Uterus (tissue), 4 donors: ENCODE measurements around the gene TXNRD2. TPM values are rescaled to one million over a fixed set of nuclear protein-coding genes. Genes with fewer than 3 reads are reported as not detected.

ENCODE experiments used
- DNase-seq, 2 donors: peaks; one replicate each; pipeline ENCODE4 v3.0.0-alpha.2; 2019 to 2020
- H3K27ac ChIP-seq, 2 donors: fragments of 200-600 bp; sonication (generic); 1 replicate in 1 of 2; 2 replicates in 1 of 2; pipeline ENCODE4 v1.5.1; 2016 to 2018
- H3K27me3 ChIP-seq, 2 donors: fragments of 200-600 bp; sonication (generic); one replicate each; pipeline ENCODE4 v1.5.1; 2018 to 2019; ENCODE audit warnings: control low read depth in 1 of 2
- H3K36me3 ChIP-seq, 2 donors: fragments of 200-600 bp; sonication (generic); one replicate each; pipeline ENCODE4 v1.5.1; 2019; ENCODE audit warnings: control low read depth in 1 of 2
- H3K4me1 ChIP-seq, 2 donors: fragments of 200-600 bp; sonication (generic); one replicate each; pipeline ENCODE4 v1.5.1; 2018 to 2019; ENCODE audit warnings: control low read depth in 1 of 2
- H3K4me3 ChIP-seq, 2 donors: fragments of 200-600 bp; sonication (generic); 1 replicate in 1 of 2; 2 replicates in 1 of 2; pipeline ENCODE4 v1.5.1; 2018 to 2019; ENCODE audit warnings: mild to moderate bottlenecking in 1 of 2
- H3K9me3 ChIP-seq, 2 donors: fragments of 200-600 bp; sonication (generic); one replicate each; pipeline ENCODE4 v1.5.1; 2019; ENCODE audit warnings: control low read depth in 1 of 2
- CTCF ChIP-seq, 4 experiments: fragments of 200-600 bp in 2 of 4; fragments of 450-650 bp in 2 of 4; sonication (generic) in 2 of 4; IDR thresholded peaks; one replicate each; pipeline ENCODE4 v1.5.1; 2016 to 2019; ENCODE audit warnings: antibody characterized with exemption in 4 of 4, mild to moderate bottlenecking in 2 of 4, moderate library complexity in 1 of 4
- POLR2A ChIP-seq, 2 donors: fragments of 450-650 bp; IDR thresholded peaks; one replicate each; pipeline ENCODE4 v1.6.1; 2016; ENCODE audit warnings: antibody characterized with exemption in 2 of 2, mild to moderate bottlenecking in 1 of 2, moderate library complexity in 1 of 2
- intact Hi-C: fragments of 100-400 bp; cut with DNase I; formaldehyde crosslinking; loops from one replicate; pipeline ENCODE4 v1.15.1; 2023; ENCODE audit warnings: low total_unique reads
- total RNA-seq, 4 donors: library from RNA; depleted of rRNA in 3 of 4; stranded (reverse); fragments of >200 nt in 3 of 4; gene quantifications; one replicate each; pipeline versions ENCODE4 v1.1.0 to v1.2.4, GENCODE V29; 2014 to 2023
- donor health status: DM: yes; HTN: yes; CAD: no.

TXNRD2 gene
- total RNA-seq = 10 to 100 TPM; 14.7 to 48.9 (median 25.6) TPM

- Histone ChIP-seq H3K4me1 (peaks cover 0 to 11% of the 10 kb centered on the region in 2 donors), H3K4me3 (peak within 1 kb of the TSS; percentile 68 to 73), H3K36me3 (no peaks in the 10 kb centered on the region), H3K27ac (peak within 1 kb of the TSS; percentile 96 to 97), H3K9me3 (no peaks in the 10 kb centered on the region), H3K27me3 (no peaks in the 10 kb centered on the region)
- TF ChIP-seq CTCF (IDR thresholded peaks at IDR 0.05) (no peak), POLR2A (IDR thresholded peaks at IDR 0.05) (peak in 1 of 2 donors; percentile 63)
- peak; percentile 55 to 73 for DNase-seq
- intact Hi-C loops = no loop called here
Observed at GRCh38 chr22:19941365-19942082, at the start of gene TXNRD2, which contains the start of gene COMT. TSS of gene TXNRD2 (minus strand) at chr22:19941818. CDS start at chr22:19941803, 15 bp downstream. TSS of gene COMT (plus strand) at chr22:19941772. CDS start at chr22:19962527, 20,755 bp downstream.

GRCh38 chr22:19991395-19991644 is 49.7 kb upstream of the TXNRD2 start:
- Histone ChIP-seq H3K4me1 (peaks cover 0 to 15% of the 10 kb centered on the region in 2 donors), H3K27me3 (no peaks in the 10 kb centered on the region), H3K36me3 (no peaks in the 10 kb centered on the region), H3K9me3 (no peaks in the 10 kb centered on the region), H3K27ac (no peak overlapping the region), H3K4me3 (no peak overlapping the region)
- DNase-seq = no peak
- intact Hi-C loops = no loop called here
- no peak for TF ChIP-seq CTCF (IDR thresholded peaks at IDR 0.05)
- TF ChIP-seq POLR2A (IDR thresholded peaks at IDR 0.05) = no peak

GRCh38 chr22:19990609-19991394 is 49.2 kb upstream of the TXNRD2 start:
- Histone ChIP-seq H3K4me1 (peaks cover 0 to 19% of the 10 kb centered on the region in 2 donors), H3K36me3 (no peaks in the 10 kb centered on the region), H3K27me3 (no peaks in the 10 kb centered on the region), H3K9me3 (no peaks in the 10 kb centered on the region), H3K27ac (no peak overlapping the region), H3K4me3 (no peak overlapping the region)
- TF ChIP-seq POLR2A (IDR thresholded peaks at IDR 0.05) = no peak
- no peak for TF ChIP-seq CTCF (IDR thresholded peaks at IDR 0.05)
- intact Hi-C loops = no loop called here
- DNase-seq = no peak

DNA sequence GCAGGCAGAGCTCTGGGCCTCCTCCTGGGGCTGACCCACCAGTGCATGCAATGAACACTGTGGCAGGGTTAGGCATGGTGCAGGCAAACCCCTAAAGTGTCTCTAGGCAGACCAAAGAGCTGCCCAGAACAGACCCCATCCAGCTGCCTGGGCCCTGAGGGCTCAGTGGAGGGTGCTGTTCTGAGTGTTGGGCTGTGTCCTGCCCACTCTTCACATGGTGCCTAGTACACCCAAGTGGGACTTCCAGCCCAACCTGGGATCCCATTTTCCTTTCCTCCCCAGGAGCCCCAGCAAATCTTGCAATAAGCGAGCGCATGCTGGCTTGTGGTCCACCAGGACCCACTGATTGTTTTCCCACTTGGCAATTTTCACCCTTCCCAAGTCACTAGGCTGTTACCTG is 48.6 kb upstream of the TXNRD2 start:
- TF ChIP-seq CTCF (IDR thresholded peaks at IDR 0.05) = no peak
- TF ChIP-seq POLR2A (IDR thresholded peaks at IDR 0.05) = no peak
- Histone ChIP-seq H3K4me1 (peaks cover 0 to 17% of the 10 kb centered on the region in 2 donors), H3K4me3 (no peak overlapping the region), H3K27me3 (no peaks in the 10 kb centered on the region), H3K9me3 (no peaks in the 10 kb centered on the region), H3K36me3 (no peaks in the 10 kb centered on the region), H3K27ac (no peak overlapping the region)
- intact Hi-C loops = no loop called here
- DNase-seq = no peak

DNA sequence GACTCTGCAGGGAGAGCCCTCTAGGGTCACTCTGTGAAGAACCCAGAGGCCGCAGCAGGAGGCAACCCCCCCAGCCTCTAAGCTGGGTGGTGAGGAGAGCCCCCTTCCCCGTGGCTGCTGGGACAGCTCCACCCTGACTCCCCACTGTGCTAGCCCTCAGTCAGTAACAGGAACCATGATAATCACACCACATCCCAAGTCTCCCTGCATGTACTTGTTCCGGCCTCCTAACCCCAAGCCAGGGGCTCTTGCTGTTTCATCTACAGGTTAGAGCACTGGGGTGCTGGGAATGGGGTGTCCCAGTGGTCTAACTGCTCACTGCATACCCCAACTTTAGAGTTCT is 48.1 kb upstream of the TXNRD2 start:
- no peak for TF ChIP-seq POLR2A (IDR thresholded peaks at IDR 0.05)
- TF ChIP-seq CTCF (IDR thresholded peaks at IDR 0.05) = no peak
- Histone ChIP-seq H3K4me3 (no peak overlapping the region), H3K36me3 (no peaks in the 10 kb centered on the region), H3K4me1 (peaks cover 0 to 17% of the 10 kb centered on the region in 2 donors), H3K27ac (no peak overlapping the region), H3K27me3 (no peaks in the 10 kb centered on the region), H3K9me3 (no peaks in the 10 kb centered on the region)
- DNase-seq = no peak
- intact Hi-C loops = no loop called here
